ENCODE data around the gene DDX42. TPM values are rescaled to one million over a fixed set of nuclear protein-coding genes. Genes with fewer than 3 reads are reported as not detected.
"Not testable (repeated sequence)": the region's sequence is repeated elsewhere in the genome, so short reads cannot be mapped to it uniquely, and the experiment has no call there.

The DDX42 gene
- total RNA-seq, 1 experiment from 2014 or later, result 118 TPM

GRCh38 chr17:63786971-63787711 is 13.2 kb downstream of the DDX42 start:
- H3K27me3 ChIP-seq (replicated peaks), result no peaks in the 10 kb centered on the region
- no peak for DNase-seq (ENCODE audit: low read depth in 1 of 2, low spot score in 2 of 2)
- H3K4me1 ChIP-seq (replicated peaks), result peaks cover 7% of the 10 kb centered on the region
- peaks cover 95% of the 10 kb centered on the region for H3K36me3 ChIP-seq
- H3K27ac ChIP-seq, result no peak overlapping the region
- H3K9me3 ChIP-seq (replicated peaks), result no peaks in the 10 kb centered on the region
- H3K4me3 ChIP-seq, result no peak overlapping the region

- no peak for DNase-seq (ENCODE audit: low read depth in 1 of 2, low spot score in 2 of 2)
- H3K4me3 ChIP-seq, result no peak overlapping the region
- H3K4me1 ChIP-seq (replicated peaks), result peaks cover 3% of the 10 kb centered on the region
- H3K9me3 ChIP-seq (replicated peaks), result no peaks in the 10 kb centered on the region
- no peak overlapping the region for H3K27ac ChIP-seq
- peaks cover 94% of the 10 kb centered on the region for H3K36me3 ChIP-seq
- no peaks in the 10 kb centered on the region for H3K27me3 ChIP-seq (replicated peaks)
These were observed 16.1 kb downstream of the DDX42 start for GRCh38 chr17:63790057-63790456.

- Histone ChIP-seq H3K27ac (no peak overlapping the region), H3K4me1 (replicated peaks) (no peaks in the 10 kb centered on the region), H3K4me3 (no peak overlapping the region), H3K27me3 (replicated peaks) (no peaks in the 10 kb centered on the region), H3K9me3 (replicated peaks) (no peaks in the 10 kb centered on the region), H3K36me3 (peaks cover 97% of the 10 kb centered on the region)
- no peak for DNase-seq (ENCODE audit: low read depth in 1 of 2, low spot score in 2 of 2)
These were observed 18.2 kb downstream of the DDX42 start for GRCh38 chr17:63792055-63792729.

- H3K4me3 ChIP-seq; H3K4me1 ChIP-seq (replicated peaks); DNase-seq (ENCODE audit: low read depth in 1 of 2, low spot score in 2 of 2); H3K27me3 ChIP-seq (replicated peaks); H3K27ac ChIP-seq; H3K9me3 ChIP-seq (replicated peaks): not testable (repeated sequence)
- peaks cover 99% of the 10 kb centered on the region for H3K36me3 ChIP-seq
These were observed 22.4 kb downstream of the DDX42 start for GRCh38 chr17:63796375-63796774.

GRCh38 chr17:63798572-63799106 is 24.7 kb downstream of the DDX42 start:
- Histone ChIP-seq H3K4me1 (replicated peaks) (no peaks in the 10 kb centered on the region), H3K4me3 (no peak overlapping the region), H3K27me3 (replicated peaks) (no peaks in the 10 kb centered on the region), H3K36me3 (peaks cover 98% of the 10 kb centered on the region), H3K27ac (no peak overlapping the region), H3K9me3 (replicated peaks) (no peaks in the 10 kb centered on the region)
- DNase-seq (ENCODE audit: low read depth in 1 of 2, low spot score in 2 of 2), result no peak

GRCh38 chr17:63800783-63801182 is 26.8 kb downstream of the DDX42 start:
- H3K27ac ChIP-seq, result no peak overlapping the region
- no peak overlapping the region for H3K4me3 ChIP-seq

GRCh38 chr17:63804328-63804727 is 30.4 kb downstream of the DDX42 start:
- no peaks in the 10 kb centered on the region for H3K4me1 ChIP-seq (replicated peaks)
- peaks cover 97% of the 10 kb centered on the region for H3K36me3 ChIP-seq
- H3K27me3 ChIP-seq (replicated peaks), result no peaks in the 10 kb centered on the region
- no peak for DNase-seq (ENCODE audit: low read depth in 1 of 2, low spot score in 2 of 2)
- no peak overlapping the region for H3K27ac ChIP-seq
- H3K9me3 ChIP-seq (replicated peaks), result no peaks in the 10 kb centered on the region
- no peak overlapping the region for H3K4me3 ChIP-seq

More at GRCh38 chr17:63800783-63801182, 26.8 kb downstream of the DDX42 start:
- Histone ChIP-seq H3K27me3 (replicated peaks) (no peaks in the 10 kb centered on the region), H3K4me1 (replicated peaks) (no peaks in the 10 kb centered on the region), H3K9me3 (replicated peaks) (no peaks in the 10 kb centered on the region), H3K36me3 (peaks cover 97% of the 10 kb centered on the region)
- no peak for DNase-seq (ENCODE audit: low read depth in 1 of 2, low spot score in 2 of 2)

GRCh38 chr17:63805591-63805990 is 31.6 kb downstream of the DDX42 start:
- peaks cover 97% of the 10 kb centered on the region for H3K36me3 ChIP-seq
- DNase-seq (ENCODE audit: low read depth in 1 of 2, low spot score in 2 of 2), result no peak
- no peak overlapping the region for H3K4me3 ChIP-seq
- H3K27ac ChIP-seq, result no peak overlapping the region
- H3K4me1 ChIP-seq (replicated peaks), result no peaks in the 10 kb centered on the region
- no peaks in the 10 kb centered on the region for H3K9me3 ChIP-seq (replicated peaks)
- H3K27me3 ChIP-seq (replicated peaks), result no peaks in the 10 kb centered on the region

- Histone ChIP-seq H3K27ac (no peak overlapping the region), H3K27me3 (replicated peaks) (no peaks in the 10 kb centered on the region), H3K4me3 (no peak overlapping the region), H3K4me1 (replicated peaks) (peaks cover 3% of the 10 kb centered on the region), H3K9me3 (replicated peaks) (no peaks in the 10 kb centered on the region), H3K36me3 (peaks cover 100% of the 10 kb centered on the region)
- no peak for DNase-seq (ENCODE audit: low read depth in 1 of 2, low spot score in 2 of 2)
These were observed 36.0 kb downstream of the DDX42 start for GRCh38 chr17:63809970-63810369.

- peak overlapping the region; percentile 18 for H3K27ac ChIP-seq
- H3K36me3 ChIP-seq, result peaks cover 97% of the 10 kb centered on the region
- DNase-seq (ENCODE audit: low read depth in 1 of 2, low spot score in 2 of 2), result no peak
These were observed 42.2 kb downstream of the DDX42 start for GRCh38 chr17:63816123-63816522.

GRCh38 chr17:63816669-63817068 is 42.7 kb downstream of the DDX42 start:
- no peak overlapping the region for H3K4me3 ChIP-seq
- H3K27me3 ChIP-seq (replicated peaks), result no peaks in the 10 kb centered on the region
- no peaks in the 10 kb centered on the region for H3K9me3 ChIP-seq (replicated peaks)
- H3K27ac ChIP-seq, result peak overlapping the region; percentile 18
- peaks cover 32% of the 10 kb centered on the region for H3K4me1 ChIP-seq (replicated peaks)
- peak in 1 of 2 experiments; percentile 58 for DNase-seq (ENCODE audit: low read depth in 1 of 2, low spot score in 2 of 2)
- peaks cover 97% of the 10 kb centered on the region for H3K36me3 ChIP-seq

More at GRCh38 chr17:63816123-63816522, 42.2 kb downstream of the DDX42 start:
- H3K27me3 ChIP-seq (replicated peaks), result no peaks in the 10 kb centered on the region
- no peak overlapping the region for H3K4me3 ChIP-seq
- no peaks in the 10 kb centered on the region for H3K9me3 ChIP-seq (replicated peaks)
- H3K4me1 ChIP-seq (replicated peaks), result peaks cover 32% of the 10 kb centered on the region

GRCh38 chr17:63817736-63818385 is 43.9 kb downstream of the DDX42 start:
- Histone ChIP-seq H3K36me3 (peaks cover 97% of the 10 kb centered on the region), H3K27me3 (replicated peaks) (no peaks in the 10 kb centered on the region), H3K9me3 (replicated peaks) (no peaks in the 10 kb centered on the region), H3K4me3 (no peak overlapping the region), H3K27ac (no peak overlapping the region), H3K4me1 (replicated peaks) (peaks cover 32% of the 10 kb centered on the region)
- no peak for DNase-seq (ENCODE audit: low read depth in 1 of 2, low spot score in 2 of 2)

GRCh38 chr17:63819131-63819530 is 45.2 kb downstream of the DDX42 start:
- Histone ChIP-seq H3K9me3 (replicated peaks) (no peaks in the 10 kb centered on the region), H3K27me3 (replicated peaks) (no peaks in the 10 kb centered on the region), H3K4me3 (no peak overlapping the region), H3K4me1 (replicated peaks) (peaks cover 32% of the 10 kb centered on the region), H3K27ac (no peak overlapping the region), H3K36me3 (peaks cover 97% of the 10 kb centered on the region)
- DNase-seq (ENCODE audit: low read depth in 1 of 2, low spot score in 2 of 2), result no peak

Measured in SJSA1 (cell line).